Tibial nerve (tissue), 4 donors: ENCODE measurements around the gene ST8SIA5. TPM values are rescaled to one million over a fixed set of nuclear protein-coding genes. Genes with fewer than 3 reads are reported as not detected.

Source experiments
- DNase-seq, 2 donors: peaks; one replicate each; pipeline ENCODE4 v3.0.0-alpha.2; 2019; ENCODE audit warnings: low spot score in 2 of 2
- H3K27ac ChIP-seq, 4 donors: fragments of 200-600 bp; sonication (generic) in 3 of 4; one replicate each; pipeline ENCODE4 v1.5.1; 2017 to 2019; ENCODE audit warnings: mild to moderate bottlenecking in 1 of 4
- H3K27me3 ChIP-seq, 2 donors: fragments of 200-600 bp; sonication (generic) in 1 of 2; one replicate each; pipeline versions ENCODE4 v1.5.1 to v1.6.0; 2017 to 2019
- H3K36me3 ChIP-seq, 3 donors: fragments of 200-600 bp; sonication (generic); one replicate each; pipeline ENCODE4 v1.5.1; 2018 to 2019
- H3K4me1 ChIP-seq, 4 donors: fragments of 200-600 bp; sonication (generic) in 3 of 4; one replicate each; pipeline ENCODE4 v1.5.1; 2017 to 2019
- H3K4me3 ChIP-seq, 4 donors: fragments of 200-600 bp; sonication (generic) in 3 of 4; one replicate each; pipeline ENCODE4 v1.5.1; 2017 to 2019; ENCODE audit warnings: mild to moderate bottlenecking in 1 of 4, moderate library complexity in 1 of 4
- H3K9me3 ChIP-seq, 4 donors: fragments of 200-600 bp; sonication (generic) in 3 of 4; one replicate each; pipeline ENCODE4 v1.5.1; 2017 to 2019
- CTCF ChIP-seq, 5 experiments: fragments of 200-600 bp in 3 of 5; fragments of 450-650 bp in 2 of 5; sonication (generic) in 3 of 5; IDR thresholded peaks; one replicate each; pipeline ENCODE4 v1.5.1; 2016 to 2019; ENCODE audit warnings: antibody characterized with exemption in 5 of 5, mild to moderate bottlenecking in 3 of 5, moderate library complexity in 2 of 5
- EP300 ChIP-seq, 2 donors: sonication (generic); formaldehyde crosslinking; IDR thresholded peaks; one replicate each; pipeline ENCODE4 v1.6.1; 2017; ENCODE audit warnings: antibody characterized with exemption in 2 of 2, mild to moderate bottlenecking in 1 of 2
- POLR2A ChIP-seq, 2 donors: fragments of 450-650 bp; IDR thresholded peaks; one replicate each; pipeline ENCODE4 v1.6.1; 2017; ENCODE audit warnings: antibody characterized with exemption in 2 of 2, mild to moderate bottlenecking in 2 of 2, moderate library complexity in 2 of 2
- WGBS, 2 donors: methylation state at CpG; one replicate each; pipeline ENCODE4 v1.1.5; 2018; 5-methylcytosine and 5-hydroxymethylcytosine counted together
- total RNA-seq, 4 donors: library from RNA; depleted of rRNA; stranded (reverse); fragments of >200 nt; gene quantifications; one replicate each; pipeline ENCODE4 v1.1.0, GENCODE V29; 2016

Gene ST8SIA5
- total RNA-seq, 4 donors from 2014 or later, result not detected

- Histone ChIP-seq H3K27me3 (peaks cover 0 to 61% of the 10 kb centered on the region in 2 donors), H3K36me3 (no peaks in the 10 kb centered on the region), H3K9me3 (no peaks in the 10 kb centered on the region), H3K4me1 (peaks cover 0 to 30% (median 3%) of the 10 kb centered on the region in 4 donors), H3K4me3 (no peak overlapping the region), H3K27ac (no peak overlapping the region)
- WGBS, 2 donors, result 6 to 9% methylated on average over 17 of the region's 17 CpGs
- no peak for DNase-seq
- TF ChIP-seq EP300 (IDR thresholded peaks at IDR 0.05) (no peak), CTCF (IDR thresholded peaks at IDR 0.05) (no peak), POLR2A (IDR thresholded peaks at IDR 0.05) (no peak)
These were observed 1.4 kb downstream of the ST8SIA5 start for GRCh38 chr18:46755315-46756024.

GRCh38 chr18:46754661-46755292 lies 2.1 kb downstream of the ST8SIA5 start:
- H3K36me3 ChIP-seq, result no peaks in the 10 kb centered on the region
- peaks cover 0 to 58% of the 10 kb centered on the region in 2 donors for H3K27me3 ChIP-seq
- TF ChIP-seq CTCF (IDR thresholded peaks at IDR 0.05) (no peak), EP300 (IDR thresholded peaks at IDR 0.05) (no peak), POLR2A (IDR thresholded peaks at IDR 0.05) (no peak)

GRCh38 chr18:46754188-46754587 lies 2.7 kb downstream of the ST8SIA5 start:
- Histone ChIP-seq H3K4me1 (peaks cover 0 to 30% (median 3%) of the 10 kb centered on the region in 4 donors), H3K4me3 (no peak overlapping the region), H3K27me3 (peaks cover 0 to 52% of the 10 kb centered on the region in 2 donors), H3K27ac (no peak overlapping the region), H3K9me3 (no peaks in the 10 kb centered on the region), H3K36me3 (no peaks in the 10 kb centered on the region)
- DNase-seq, result no peak
- no peak for TF ChIP-seq POLR2A (IDR thresholded peaks at IDR 0.05)
- TF ChIP-seq EP300 (IDR thresholded peaks at IDR 0.05), result no peak
- no peak for TF ChIP-seq CTCF (IDR thresholded peaks at IDR 0.05)
- 78 to 79% methylated on average over 3 of the region's 3 CpGs for WGBS, 2 donors

More at GRCh38 chr18:46754661-46755292, 2.1 kb downstream of the ST8SIA5 start:
- Histone ChIP-seq H3K4me1 (peaks cover 0 to 30% (median 3%) of the 10 kb centered on the region in 4 donors), H3K9me3 (no peaks in the 10 kb centered on the region), H3K4me3 (no peak overlapping the region), H3K27ac (no peak overlapping the region)
- WGBS, 2 donors, result 51 to 68% methylated on average over 9 to 12 of the region's 13 CpGs
- DNase-seq, result no peak

- no peak for TF ChIP-seq POLR2A (IDR thresholded peaks at IDR 0.05)
- TF ChIP-seq EP300 (IDR thresholded peaks at IDR 0.05), result no peak
- no peak for TF ChIP-seq CTCF (IDR thresholded peaks at IDR 0.05)
- no peak for DNase-seq
- Histone ChIP-seq H3K36me3 (no peaks in the 10 kb centered on the region), H3K27ac (no peak overlapping the region), H3K4me3 (no peak overlapping the region), H3K4me1 (peaks cover 0 to 16% (median 1%) of the 10 kb centered on the region in 4 donors), H3K9me3 (peaks cover 0 to 3% (median 0%) of the 10 kb centered on the region in 4 donors), H3K27me3 (peaks cover 0 to 31% of the 10 kb centered on the region in 2 donors)
- WGBS, 2 donors, result 88 to 90% methylated on average over 8 of the region's 8 CpGs
These were observed 5.0 kb downstream of the ST8SIA5 start for GRCh38 chr18:46751882-46752281.

- TF ChIP-seq EP300 (IDR thresholded peaks at IDR 0.05) (no peak), POLR2A (IDR thresholded peaks at IDR 0.05) (no peak), CTCF (IDR thresholded peaks at IDR 0.05) (no peak)
- Histone ChIP-seq H3K4me3 (no peak overlapping the region), H3K36me3 (no peaks in the 10 kb centered on the region), H3K27me3 (peaks cover 0 to 19% of the 10 kb centered on the region in 2 donors), H3K27ac (no peak overlapping the region), H3K4me1 (peaks cover 0 to 4% (median 0%) of the 10 kb centered on the region in 4 donors), H3K9me3 (peaks cover 0 to 3% (median 0%) of the 10 kb centered on the region in 4 donors)
- no peak for DNase-seq
- 75 to 78% methylated on average over 6 of the region's 6 CpGs for WGBS, 2 donors
These were observed 6.2 kb downstream of the ST8SIA5 start for GRCh38 chr18:46750626-46751025.
